ENCODE results near the gene LAYN.

LAYN gene

GRCh38 chr11:111531136-111531535 lies 9.4 kb upstream of the LAYN start:
- DNase-seq (ENCODE audit: low spot score) = peak; percentile 34

- DNase-seq (ENCODE audit: low spot score) = no peak
Measured at GRCh38 chr11:111531687-111532364, 8.7 kb upstream of the LAYN start.

GRCh38 chr11:111532365-111532709 lies 8.2 kb upstream of the LAYN start:
- DNase-seq (ENCODE audit: low spot score) = no peak

- DNase-seq (ENCODE audit: low spot score) = no peak
Measured at GRCh38 chr11:111535281-111535680, 5.2 kb upstream of the LAYN start.

- DNase-seq (ENCODE audit: low spot score) = no peak
Measured at GRCh38 chr11:111537336-111537860, 3.1 kb upstream of the LAYN start.

- no peak for DNase-seq (ENCODE audit: low spot score)
Measured at GRCh38 chr11:111538407-111539114, 2.0 kb upstream of the LAYN start.

GRCh38 chr11:111539426-111540113 lies 950 bp upstream of the LAYN start:
- DNase-seq (ENCODE audit: low spot score) = no peak

- no peak for DNase-seq (ENCODE audit: low spot score)
Measured at GRCh38 chr11:111540937-111541253, 375 bp downstream of the LAYN start.

- no peak for DNase-seq (ENCODE audit: low spot score)
Measured at GRCh38 chr11:111541254-111542061, 938 bp downstream of the LAYN start.

GRCh38 chr11:111542606-111543275 lies 2.2 kb downstream of the LAYN start:
- DNase-seq (ENCODE audit: low spot score) = no peak

GRCh38 chr11:111548525-111548924 lies 8.0 kb downstream of the LAYN start:
- DNase-seq (ENCODE audit: low spot score) = no peak

GRCh38 chr11:111549196-111549868 lies 8.8 kb downstream of the LAYN start:
- DNase-seq (ENCODE audit: low spot score) = no peak

- DNase-seq (ENCODE audit: low spot score) = no peak
Measured at GRCh38 chr11:111549869-111550203, 9.3 kb downstream of the LAYN start.

GRCh38 chr11:111550258-111550657 lies 9.7 kb downstream of the LAYN start:
- no peak for DNase-seq (ENCODE audit: low spot score)

GRCh38 chr11:111554532-111554931 lies 14.0 kb downstream of the LAYN start:
- no peak for DNase-seq (ENCODE audit: low spot score)

- DNase-seq (ENCODE audit: low spot score) = no peak
Measured at GRCh38 chr11:111555255-111555654, 14.7 kb downstream of the LAYN start.

GRCh38 chr11:111557425-111558111 lies 17.0 kb downstream of the LAYN start:
- no peak for DNase-seq (ENCODE audit: low spot score)

GRCh38 chr11:111559800-111560464 lies 19.4 kb downstream of the LAYN start:
- no peak for DNase-seq (ENCODE audit: low spot score)

- no peak for DNase-seq (ENCODE audit: low spot score)
Measured at GRCh38 chr11:111560800-111561199, 20.3 kb downstream of the LAYN start.

- no peak for DNase-seq (ENCODE audit: low spot score)
Measured at GRCh38 chr11:111561306-111561705, 20.8 kb downstream of the LAYN start.

Data from Ammon's horn (tissue), 1 donor.